Subcutaneous adipose tissue (tissue), 4 donors: ENCODE results near the gene LRRC59. TPM values are rescaled to one million over a fixed set of nuclear protein-coding genes. Genes with fewer than 3 reads are reported as not detected.

ENCODE experiments used
- total RNA-seq, 4 donors: library from RNA; depleted of rRNA; stranded (reverse); fragments of >200 nt; gene quantifications; one replicate each; pipeline ENCODE4 v1.1.0, GENCODE V29; 2016
- TF ChIP-seq, protein P1 (sequence below): fragments of 450-650 bp; IDR thresholded peaks from one replicate; pipeline ENCODE4 v1.5.1; 2016; ENCODE audit warnings: low read depth, mild to moderate bottlenecking, control low read depth, antibody characterized with exemption, moderate library complexity

Gene LRRC59
- total RNA-seq, result 10 to 100 TPM; 36.5 to 91.5 (median 38.2) TPM

DNA sequence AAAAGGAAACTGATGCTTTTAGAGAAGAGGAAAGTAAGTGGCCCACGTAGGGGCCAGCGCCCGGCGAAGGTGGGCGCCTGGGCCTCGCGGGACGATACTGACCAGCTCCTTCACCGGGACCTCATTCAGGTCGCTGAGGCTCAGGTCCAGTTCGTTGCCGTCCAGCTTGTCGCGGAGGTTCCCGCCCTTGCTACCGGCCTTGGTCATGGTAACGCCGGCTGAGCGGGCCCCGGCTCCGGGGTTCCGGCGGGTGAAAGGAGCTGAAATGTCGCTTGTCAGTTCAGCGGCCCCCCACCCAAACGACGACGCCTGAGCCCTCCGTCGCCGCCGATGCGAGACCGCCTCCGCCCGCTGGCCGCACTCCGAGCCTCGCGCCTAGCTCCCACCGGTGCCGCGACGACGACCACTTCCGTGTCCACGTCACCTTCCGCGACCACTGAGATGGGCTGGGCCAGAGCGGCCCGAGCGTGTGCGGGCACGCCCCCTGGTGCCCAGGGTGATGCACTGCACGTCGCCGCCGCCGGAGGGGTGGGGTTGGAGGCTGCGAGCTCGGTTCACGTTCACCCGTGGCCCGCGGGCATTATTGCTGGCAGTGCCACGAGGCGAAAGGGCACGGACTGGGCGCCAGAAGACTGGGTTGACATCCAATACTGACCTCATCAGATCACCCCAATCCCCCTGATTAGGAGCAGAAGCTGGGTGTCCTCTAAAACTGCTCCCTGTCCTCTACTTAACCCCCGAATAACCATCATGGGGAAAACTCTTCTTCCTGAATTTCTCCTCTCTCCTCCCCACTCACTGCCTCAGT, at the start of gene LRRC59:
LRRC59 (minus strand) TSS at position 413 of the 808 bp plus-strand sequence; CDS start at position 207, 206 bp downstream.
- TF ChIP-seq, protein P1, sequence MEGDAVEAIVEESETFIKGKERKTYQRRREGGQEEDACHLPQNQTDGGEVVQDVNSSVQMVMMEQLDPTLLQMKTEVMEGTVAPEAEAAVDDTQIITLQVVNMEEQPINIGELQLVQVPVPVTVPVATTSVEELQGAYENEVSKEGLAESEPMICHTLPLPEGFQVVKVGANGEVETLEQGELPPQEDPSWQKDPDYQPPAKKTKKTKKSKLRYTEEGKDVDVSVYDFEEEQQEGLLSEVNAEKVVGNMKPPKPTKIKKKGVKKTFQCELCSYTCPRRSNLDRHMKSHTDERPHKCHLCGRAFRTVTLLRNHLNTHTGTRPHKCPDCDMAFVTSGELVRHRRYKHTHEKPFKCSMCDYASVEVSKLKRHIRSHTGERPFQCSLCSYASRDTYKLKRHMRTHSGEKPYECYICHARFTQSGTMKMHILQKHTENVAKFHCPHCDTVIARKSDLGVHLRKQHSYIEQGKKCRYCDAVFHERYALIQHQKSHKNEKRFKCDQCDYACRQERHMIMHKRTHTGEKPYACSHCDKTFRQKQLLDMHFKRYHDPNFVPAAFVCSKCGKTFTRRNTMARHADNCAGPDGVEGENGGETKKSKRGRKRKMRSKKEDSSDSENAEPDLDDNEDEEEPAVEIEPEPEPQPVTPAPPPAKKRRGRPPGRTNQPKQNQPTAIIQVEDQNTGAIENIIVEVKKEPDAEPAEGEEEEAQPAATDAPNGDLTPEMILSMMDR, result no peak

GRCh38 chr17:50445730-50446325, 48.5 kb upstream of the LRRC59 start:
- TF ChIP-seq, protein P1, result no peak

GRCh38 chr17:50444841-50445715, 47.8 kb upstream of the LRRC59 start:
- TF ChIP-seq, protein P1, result no peak

DNA sequence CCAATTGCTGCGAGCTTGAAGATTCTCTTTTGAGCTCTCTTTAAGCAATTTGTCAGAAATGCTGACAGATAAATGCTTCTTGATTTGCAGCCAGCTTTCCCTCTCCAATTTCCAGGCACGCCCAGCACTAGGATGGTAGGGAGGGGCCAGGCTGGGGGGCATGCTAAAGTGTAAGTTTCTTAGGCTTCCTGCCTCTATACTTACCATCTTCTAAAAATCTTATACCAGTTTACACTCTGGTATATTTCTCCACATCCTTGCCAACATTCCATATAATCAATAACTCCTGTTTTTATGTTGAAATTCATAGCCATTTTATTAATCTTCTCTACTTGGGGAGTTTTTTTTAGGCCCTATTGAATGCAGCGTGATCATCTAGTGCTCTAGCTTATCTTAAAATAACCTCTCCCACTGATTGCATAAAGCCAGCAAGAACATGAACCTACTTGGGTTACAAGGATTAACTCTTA, 46.2 kb upstream of the LRRC59 start:
- TF ChIP-seq, protein P1, result no peak

- TF ChIP-seq, protein P1, result no peak
These were observed 43.8 kb upstream of the LRRC59 start for GRCh38 chr17:50440838-50441829.

GRCh38 chr17:50440172-50440837, 43.0 kb upstream of the LRRC59 start:
- TF ChIP-seq, protein P1, result no peak
